Measurements from ENCODE around the gene ATP9B.

- TF ChIP-seq CTCF (IDR thresholded peaks at IDR 0.05) (no peak), POLR2A (IDR thresholded peaks at IDR 0.05) (no peak)
These were observed 19.7 kb upstream of the ATP9B start for GRCh38 chr18:79049506-79049905.
